Activated naive CD8-positive, alpha-beta T cell treated with anti-CD3 and anti-CD28 coated beads for 36 hours (primary cell): Measurements from ENCODE around the gene TMEM175. TPM values are rescaled to one million over a fixed set of nuclear protein-coding genes. Genes with fewer than 3 reads are reported as not detected.
"Not testable (repeated sequence)": the region's sequence is repeated elsewhere in the genome, so short reads cannot be mapped to it uniquely, and the experiment has no call there.

ENCODE experiments used
- DNase-seq: peaks from one replicate; pipeline ENCODE4 v3.0.0; 2021
- H3K27ac Mint-ChIP-seq: one replicate; pipeline ENCODE4 v1.8.0; 2022; ENCODE audit warnings: mild to moderate bottlenecking, moderate library complexity, mixed read lengths
- H3K27me3 Mint-ChIP-seq: one replicate; pipeline ENCODE4 v1.8.0; 2022; ENCODE audit warnings: mild to moderate bottlenecking, mixed read lengths
- H3K36me3 Mint-ChIP-seq: one replicate; pipeline ENCODE4 v1.8.0; 2021; ENCODE audit warnings: mild to moderate bottlenecking, mixed read lengths
- H3K4me1 Mint-ChIP-seq: one replicate; pipeline ENCODE4 v1.8.0; 2021; ENCODE audit warnings: mixed read lengths
- H3K4me3 Mint-ChIP-seq: one replicate; pipeline ENCODE4 v1.8.0; 2022; ENCODE audit warnings: mild to moderate bottlenecking, moderate library complexity, mixed read lengths
- H3K9me3 Mint-ChIP-seq: one replicate; pipeline ENCODE4 v1.8.0; 2022; ENCODE audit warnings: mixed read lengths
- total RNA-seq, 2 experiments: library from RNA; stranded (reverse); gene quantifications; one replicate each; pipeline ENCODE4 v1.2.3, GENCODE V29; 2021

The TMEM175 gene
- total RNA-seq, 2 experiments from 2014 or later, result 14.4 to 17.6 TPM

GRCh38 chr4:907691-908425 is 24.4 kb upstream of the TMEM175 start:
- Mint-ChIP-seq H3K27me3 (no peaks in the 10 kb centered on the region), H3K4me1 (no peaks in the 10 kb centered on the region), H3K36me3 (peaks cover 19% of the 10 kb centered on the region), H3K4me3 (no peak overlapping the region), H3K9me3 (peaks cover 3% of the 10 kb centered on the region), H3K27ac (peak overlapping the region; percentile 42)
- no peak for DNase-seq

- H3K27ac Mint-ChIP-seq, result no peak overlapping the region
- H3K36me3 Mint-ChIP-seq, result peaks cover 19% of the 10 kb centered on the region
- no peak for DNase-seq
- H3K9me3 Mint-ChIP-seq, result peaks cover 3% of the 10 kb centered on the region
- no peaks in the 10 kb centered on the region for H3K27me3 Mint-ChIP-seq
- no peak overlapping the region for H3K4me3 Mint-ChIP-seq
- no peaks in the 10 kb centered on the region for H3K4me1 Mint-ChIP-seq
Measured at GRCh38 chr4:909131-909571, 23.1 kb upstream of the TMEM175 start.

- H3K27me3 Mint-ChIP-seq, result no peaks in the 10 kb centered on the region
- peaks cover 3% of the 10 kb centered on the region for H3K9me3 Mint-ChIP-seq
- H3K4me1 Mint-ChIP-seq, result peaks cover under 1% of the 10 kb centered on the region
- DNase-seq, result no peak
- H3K27ac Mint-ChIP-seq, result no peak overlapping the region
- no peak overlapping the region for H3K4me3 Mint-ChIP-seq
- peaks cover 18% of the 10 kb centered on the region for H3K36me3 Mint-ChIP-seq
Measured at GRCh38 chr4:909821-910220, 22.4 kb upstream of the TMEM175 start.

- peaks cover 7% of the 10 kb centered on the region for H3K4me1 Mint-ChIP-seq
- no peak for DNase-seq
- no peak overlapping the region for H3K27ac Mint-ChIP-seq
- H3K27me3 Mint-ChIP-seq, result no peaks in the 10 kb centered on the region
- H3K9me3 Mint-ChIP-seq, result peaks cover 1% of the 10 kb centered on the region
- H3K36me3 Mint-ChIP-seq, result peaks cover 12% of the 10 kb centered on the region
- no peak overlapping the region for H3K4me3 Mint-ChIP-seq
Measured at GRCh38 chr4:910366-911091, 21.7 kb upstream of the TMEM175 start.

- peaks cover 7% of the 10 kb centered on the region for H3K36me3 Mint-ChIP-seq
- no peaks in the 10 kb centered on the region for H3K9me3 Mint-ChIP-seq
Measured at GRCh38 chr4:911221-911751, 21.0 kb upstream of the TMEM175 start.

GRCh38 chr4:911871-912490 is 20.3 kb upstream of the TMEM175 start:
- H3K27ac Mint-ChIP-seq, result no peak overlapping the region

More at GRCh38 chr4:911221-911751, 21.0 kb upstream of the TMEM175 start:
- no peak overlapping the region for H3K4me3 Mint-ChIP-seq
- no peak for DNase-seq
- no peaks in the 10 kb centered on the region for H3K27me3 Mint-ChIP-seq
- H3K4me1 Mint-ChIP-seq, result peaks cover 14% of the 10 kb centered on the region
- no peak overlapping the region for H3K27ac Mint-ChIP-seq

GRCh38 chr4:912548-913279 is 19.5 kb upstream of the TMEM175 start:
- H3K27ac Mint-ChIP-seq, result no peak overlapping the region
- peaks cover under 1% of the 10 kb centered on the region for H3K9me3 Mint-ChIP-seq
- H3K4me1 Mint-ChIP-seq, result peaks cover 22% of the 10 kb centered on the region
- H3K4me3 Mint-ChIP-seq, result no peak overlapping the region
- H3K27me3 Mint-ChIP-seq, result no peaks in the 10 kb centered on the region
- peaks cover 9% of the 10 kb centered on the region for H3K36me3 Mint-ChIP-seq
- no peak for DNase-seq

More at GRCh38 chr4:911871-912490, 20.3 kb upstream of the TMEM175 start:
- no peak for DNase-seq
- Mint-ChIP-seq H3K4me3 (no peak overlapping the region), H3K9me3 (no peaks in the 10 kb centered on the region), H3K36me3 (peaks cover 7% of the 10 kb centered on the region), H3K4me1 (peaks cover 20% of the 10 kb centered on the region), H3K27me3 (no peaks in the 10 kb centered on the region)

- no peak overlapping the region for H3K27ac Mint-ChIP-seq
- no peak overlapping the region for H3K4me3 Mint-ChIP-seq
- no peak for DNase-seq
- H3K36me3 Mint-ChIP-seq, result peaks cover 14% of the 10 kb centered on the region
- H3K27me3 Mint-ChIP-seq, result no peaks in the 10 kb centered on the region
- H3K9me3 Mint-ChIP-seq, result peaks cover 4% of the 10 kb centered on the region
- peaks cover 26% of the 10 kb centered on the region for H3K4me1 Mint-ChIP-seq
Measured at GRCh38 chr4:913280-913618, 19.0 kb upstream of the TMEM175 start.

GRCh38 chr4:914531-914930 is 17.7 kb upstream of the TMEM175 start:
- Mint-ChIP-seq H3K9me3 (peaks cover 5% of the 10 kb centered on the region), H3K27ac (no peak overlapping the region), H3K4me3 (no peak overlapping the region), H3K27me3 (no peaks in the 10 kb centered on the region), H3K4me1 (peaks cover 29% of the 10 kb centered on the region), H3K36me3 (peaks cover 21% of the 10 kb centered on the region)
- DNase-seq, result no peak

- Mint-ChIP-seq H3K27me3 (no peaks in the 10 kb centered on the region), H3K4me1 (peaks cover 33% of the 10 kb centered on the region), H3K36me3 (peaks cover 25% of the 10 kb centered on the region), H3K27ac (peak overlapping the region; percentile 70), H3K4me3 (peak overlapping the region; percentile 51), H3K9me3 (peaks cover 7% of the 10 kb centered on the region)
- no peak for DNase-seq
Measured at GRCh38 chr4:915041-915474, 17.2 kb upstream of the TMEM175 start.

GRCh38 chr4:915595-915994 is 16.7 kb upstream of the TMEM175 start:
- H3K27ac Mint-ChIP-seq, result peak overlapping the region; percentile 70
- peak overlapping the region; percentile 38 for H3K4me3 Mint-ChIP-seq
- H3K4me1 Mint-ChIP-seq, result peaks cover 33% of the 10 kb centered on the region
- peaks cover 7% of the 10 kb centered on the region for H3K9me3 Mint-ChIP-seq
- no peak for DNase-seq
- H3K27me3 Mint-ChIP-seq, result no peaks in the 10 kb centered on the region
- H3K36me3 Mint-ChIP-seq, result peaks cover 28% of the 10 kb centered on the region

- no peak overlapping the region for H3K27ac Mint-ChIP-seq
Measured at GRCh38 chr4:917466-917865, 14.8 kb upstream of the TMEM175 start.

GRCh38 chr4:917992-918391 is 14.3 kb upstream of the TMEM175 start:
- Mint-ChIP-seq H3K36me3 (peaks cover 48% of the 10 kb centered on the region), H3K27ac (no peak overlapping the region), H3K27me3 (no peaks in the 10 kb centered on the region), H3K4me3 (no peak overlapping the region), H3K9me3 (peaks cover 9% of the 10 kb centered on the region), H3K4me1 (peaks cover 53% of the 10 kb centered on the region)
- DNase-seq, result no peak

More at GRCh38 chr4:917466-917865, 14.8 kb upstream of the TMEM175 start:
- Mint-ChIP-seq H3K27me3 (no peaks in the 10 kb centered on the region), H3K36me3 (peaks cover 42% of the 10 kb centered on the region), H3K9me3 (peaks cover 9% of the 10 kb centered on the region), H3K4me3 (no peak overlapping the region), H3K4me1 (peaks cover 48% of the 10 kb centered on the region)
- no peak for DNase-seq

- not testable (repeated sequence) for DNase-seq, H3K4me3 Mint-ChIP-seq, H3K27ac Mint-ChIP-seq, H3K9me3 Mint-ChIP-seq, H3K27me3 Mint-ChIP-seq
- Mint-ChIP-seq H3K4me1 (peaks cover 54% of the 10 kb centered on the region), H3K36me3 (peaks cover 48% of the 10 kb centered on the region)
Measured at GRCh38 chr4:918591-918990, 13.7 kb upstream of the TMEM175 start.
